ENCODE results near the gene KCNA4.

KCNA4 gene

DNA sequence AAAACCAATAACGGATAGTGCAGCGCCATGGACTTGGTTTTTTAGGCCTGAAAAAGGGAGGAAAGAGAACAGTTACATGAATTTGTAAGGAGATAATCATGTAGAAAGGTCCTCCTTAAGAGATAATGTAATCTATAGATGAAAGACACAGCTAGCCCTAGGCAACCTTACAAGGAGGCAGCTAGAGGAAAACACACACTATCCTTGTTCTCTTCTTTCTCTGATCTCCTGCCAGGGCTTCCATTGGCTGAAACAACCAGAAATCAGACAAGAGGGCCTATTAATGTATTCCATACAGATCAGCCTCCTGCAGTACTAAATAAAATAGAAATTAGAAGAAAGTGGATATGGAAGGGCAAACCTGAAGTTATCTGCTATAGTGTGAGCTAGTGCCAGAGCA, 53.0 kb downstream of the KCNA4 start:
- TF ChIP-seq, protein P1, sequence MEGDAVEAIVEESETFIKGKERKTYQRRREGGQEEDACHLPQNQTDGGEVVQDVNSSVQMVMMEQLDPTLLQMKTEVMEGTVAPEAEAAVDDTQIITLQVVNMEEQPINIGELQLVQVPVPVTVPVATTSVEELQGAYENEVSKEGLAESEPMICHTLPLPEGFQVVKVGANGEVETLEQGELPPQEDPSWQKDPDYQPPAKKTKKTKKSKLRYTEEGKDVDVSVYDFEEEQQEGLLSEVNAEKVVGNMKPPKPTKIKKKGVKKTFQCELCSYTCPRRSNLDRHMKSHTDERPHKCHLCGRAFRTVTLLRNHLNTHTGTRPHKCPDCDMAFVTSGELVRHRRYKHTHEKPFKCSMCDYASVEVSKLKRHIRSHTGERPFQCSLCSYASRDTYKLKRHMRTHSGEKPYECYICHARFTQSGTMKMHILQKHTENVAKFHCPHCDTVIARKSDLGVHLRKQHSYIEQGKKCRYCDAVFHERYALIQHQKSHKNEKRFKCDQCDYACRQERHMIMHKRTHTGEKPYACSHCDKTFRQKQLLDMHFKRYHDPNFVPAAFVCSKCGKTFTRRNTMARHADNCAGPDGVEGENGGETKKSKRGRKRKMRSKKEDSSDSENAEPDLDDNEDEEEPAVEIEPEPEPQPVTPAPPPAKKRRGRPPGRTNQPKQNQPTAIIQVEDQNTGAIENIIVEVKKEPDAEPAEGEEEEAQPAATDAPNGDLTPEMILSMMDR (conservative IDR thresholded peaks at IDR 0.05; ENCODE audit: low read depth, low read length): no peak
- DNase-seq (ENCODE audit: low read depth): no peak
- no peak overlapping the region for H3K4me3 ChIP-seq (ENCODE audit: low read depth, low read length)

DNA sequence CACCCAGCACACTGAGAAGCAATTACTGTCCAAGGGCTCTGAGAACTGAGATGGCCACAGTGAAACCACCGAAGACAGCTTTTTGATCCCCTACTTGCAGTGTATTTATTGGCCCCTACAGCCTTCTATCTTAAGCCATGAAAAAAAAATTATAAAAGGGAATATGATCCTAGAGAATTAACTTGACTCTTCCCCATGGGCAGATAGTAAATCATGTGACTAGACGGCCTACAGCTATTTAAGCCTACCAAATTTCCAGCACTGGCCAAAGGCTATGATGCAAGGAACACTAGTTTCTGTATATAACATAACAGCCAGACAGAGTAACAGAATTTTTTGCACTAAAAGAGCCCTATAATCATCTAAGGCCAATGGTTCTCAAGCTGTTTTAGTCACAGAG, 53.8 kb downstream of the KCNA4 start:
- DNase-seq (ENCODE audit: low read depth): no peak
- H3K4me3 ChIP-seq (ENCODE audit: low read depth, low read length): no peak overlapping the region
- TF ChIP-seq, protein P1 (conservative IDR thresholded peaks at IDR 0.05; ENCODE audit: low read depth, low read length): no peak

DNA sequence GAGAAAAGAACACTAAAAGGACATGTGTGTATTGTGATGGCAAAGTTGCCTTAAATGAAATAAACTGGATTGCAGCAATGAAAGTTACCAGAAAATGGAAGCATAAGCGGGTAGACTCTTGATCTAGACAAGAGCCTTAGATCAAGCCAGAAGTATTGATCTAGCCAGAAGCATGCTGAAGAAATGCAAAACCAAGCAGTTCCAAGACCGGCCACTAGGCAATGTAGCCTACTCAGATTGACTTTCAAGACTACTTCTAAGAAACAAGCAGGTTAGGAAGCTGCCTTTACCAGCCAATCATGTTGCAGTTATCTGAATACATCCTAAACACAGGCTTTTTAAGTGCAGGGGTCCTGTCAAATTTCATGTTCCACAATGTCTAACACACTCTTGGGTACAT, 54.6 kb downstream of the KCNA4 start:
- DNase-seq (ENCODE audit: low read depth): no peak
- TF ChIP-seq, protein P1 (conservative IDR thresholded peaks at IDR 0.05; ENCODE audit: low read depth, low read length): no peak
- H3K4me3 ChIP-seq (ENCODE audit: low read depth, low read length): no peak overlapping the region
